Activated T-helper 2 cell treated with anti-CD3 and anti-CD28 coated beads, Interferon-gamma antibody, Interleukin-2, Interleukin-4, amounts not matched to agents 10 μg/mL and 5 μg/mL and 100 μg/mL, durations not matched to agents 14 hours and 24 hours and 36 hours (primary cell): ENCODE results near the gene PSG11. TPM values are rescaled to one million over a fixed set of nuclear protein-coding genes. Genes with fewer than 3 reads are reported as not detected.
"Not testable (repeated sequence)": the region's sequence is repeated elsewhere in the genome, so short reads cannot be mapped to it uniquely, and the experiment has no call there.

ENCODE experiments used
- DNase-seq: peaks from one replicate; pipeline ENCODE4 v3.0.0; 2021; ENCODE audit warnings: low spot score
- H3K27ac Mint-ChIP-seq: one replicate; pipeline ENCODE4 v1.8.0; 2021; ENCODE audit warnings: mixed read lengths
- H3K27me3 Mint-ChIP-seq: one replicate; pipeline ENCODE4 v1.8.0; 2021; ENCODE audit warnings: low read depth, mixed read lengths
- H3K36me3 Mint-ChIP-seq: one replicate; pipeline ENCODE4 v1.8.0; 2021; ENCODE audit warnings: low read depth, mixed read lengths
- H3K4me1 Mint-ChIP-seq: one replicate; pipeline ENCODE4 v1.8.0; 2021; ENCODE audit warnings: low read depth, mixed read lengths
- H3K4me3 Mint-ChIP-seq: one replicate; pipeline ENCODE4 v1.8.0; 2021; ENCODE audit warnings: low read depth, mild to moderate bottlenecking, moderate library complexity, mixed read lengths
- H3K9me3 Mint-ChIP-seq: one replicate; pipeline ENCODE4 v1.8.0; 2021; ENCODE audit warnings: mixed read lengths
- intact Hi-C: fragments of 100-400 bp; cut with micrococcal nuclease; formaldehyde crosslinking; loops from one replicate; pipeline ENCODE4 v1.15.1; 2023
- total RNA-seq: library from RNA; stranded (reverse); gene quantifications from 2 replicates; pipeline ENCODE4 v1.2.3, GENCODE V29; 2022

Gene PSG11
- total RNA-seq, 1 donor from 2014 or later = not detected

DNA sequence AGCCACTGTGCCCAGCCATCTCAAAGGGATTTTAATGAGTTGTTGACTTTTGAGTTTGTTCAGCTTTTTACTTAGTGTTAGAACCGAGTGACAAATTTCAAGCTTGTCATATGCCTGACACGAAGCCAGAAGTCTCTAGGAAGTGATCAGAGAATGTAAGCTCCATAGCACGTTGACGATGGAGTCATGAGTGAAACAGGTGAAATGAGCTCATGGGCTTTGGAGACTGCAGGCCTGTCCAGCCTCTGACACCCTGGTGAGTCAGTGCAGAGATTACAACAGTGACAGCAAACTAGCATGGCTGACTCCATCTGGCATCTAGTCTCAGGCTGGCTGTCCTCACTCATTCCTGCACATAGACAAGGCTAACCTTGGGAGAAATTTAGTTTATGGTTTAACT is 4.6 kb downstream of the PSG11 start:
- DNase-seq, H3K4me3 Mint-ChIP-seq, H3K4me1 Mint-ChIP-seq, H3K9me3 Mint-ChIP-seq, H3K27me3 Mint-ChIP-seq, H3K36me3 Mint-ChIP-seq, intact Hi-C loops, H3K27ac Mint-ChIP-seq: not testable (repeated sequence)

DNA sequence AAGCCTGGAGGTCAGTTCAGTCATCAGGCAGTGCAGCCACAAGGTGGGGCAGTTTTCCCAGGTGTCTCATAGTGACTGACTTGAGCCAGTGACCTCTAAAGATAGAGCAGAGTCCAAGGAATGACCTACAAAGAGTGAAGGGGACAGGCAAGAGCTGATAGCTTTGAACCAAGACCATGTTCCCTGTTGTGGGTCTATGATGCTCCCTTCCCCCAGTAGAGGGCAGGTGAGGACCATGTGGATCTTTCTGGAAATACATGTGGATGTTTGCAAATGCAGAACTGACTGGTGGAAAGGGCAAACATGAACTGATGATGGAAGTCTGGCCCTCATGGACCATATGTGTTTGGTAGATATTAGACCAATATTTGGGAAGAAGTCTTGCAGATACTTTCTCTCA is 6.7 kb downstream of the PSG11 start:
- H3K4me3 Mint-ChIP-seq, H3K4me1 Mint-ChIP-seq, H3K9me3 Mint-ChIP-seq, H3K36me3 Mint-ChIP-seq, intact Hi-C loops, DNase-seq, H3K27ac Mint-ChIP-seq, H3K27me3 Mint-ChIP-seq: not testable (repeated sequence)

DNA sequence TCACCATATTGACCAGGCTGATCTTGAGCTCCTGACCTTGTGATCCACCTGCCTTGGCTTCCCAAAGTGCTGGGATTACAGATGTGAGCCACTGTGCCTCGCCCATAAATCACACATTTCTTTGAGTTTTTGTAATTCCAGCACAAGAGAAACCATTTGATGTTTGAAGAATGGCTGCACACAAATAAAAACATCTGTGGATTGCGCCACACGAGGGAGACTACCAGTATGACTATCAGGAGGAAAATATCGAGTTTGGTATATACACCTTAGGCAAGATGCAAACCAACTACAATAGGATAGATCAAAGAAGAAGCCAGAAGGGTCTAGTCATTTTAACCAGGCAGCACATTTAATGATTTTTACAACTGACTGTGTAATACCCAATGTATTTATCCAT is 20.4 kb downstream of the PSG11 start:
- H3K4me3 Mint-ChIP-seq, H3K4me1 Mint-ChIP-seq, intact Hi-C loops, H3K27me3 Mint-ChIP-seq, H3K36me3 Mint-ChIP-seq, H3K9me3 Mint-ChIP-seq, DNase-seq, H3K27ac Mint-ChIP-seq: not testable (repeated sequence)

DNA sequence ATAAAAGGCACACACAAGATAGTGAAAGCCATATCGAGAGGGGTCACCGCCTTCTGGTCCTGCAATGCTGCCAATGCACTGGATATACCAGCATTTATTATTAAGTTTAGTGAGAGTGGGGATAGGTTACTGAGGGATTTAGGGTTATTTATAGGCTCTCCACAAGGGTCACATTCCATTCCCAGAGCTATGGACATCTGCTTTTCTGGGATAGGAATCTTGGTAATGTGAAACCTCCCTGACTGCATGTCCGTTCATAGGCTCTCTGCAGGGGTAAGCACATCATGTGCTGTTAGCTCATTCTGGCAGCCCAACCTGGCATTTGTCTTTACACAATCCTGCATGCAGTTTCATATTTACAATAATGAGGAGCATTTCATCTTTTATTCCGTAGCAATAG is 21.4 kb downstream of the PSG11 start:
- H3K4me1 Mint-ChIP-seq, H3K4me3 Mint-ChIP-seq, H3K27ac Mint-ChIP-seq, H3K36me3 Mint-ChIP-seq, H3K9me3 Mint-ChIP-seq, H3K27me3 Mint-ChIP-seq, intact Hi-C loops, DNase-seq: not testable (repeated sequence)

DNA sequence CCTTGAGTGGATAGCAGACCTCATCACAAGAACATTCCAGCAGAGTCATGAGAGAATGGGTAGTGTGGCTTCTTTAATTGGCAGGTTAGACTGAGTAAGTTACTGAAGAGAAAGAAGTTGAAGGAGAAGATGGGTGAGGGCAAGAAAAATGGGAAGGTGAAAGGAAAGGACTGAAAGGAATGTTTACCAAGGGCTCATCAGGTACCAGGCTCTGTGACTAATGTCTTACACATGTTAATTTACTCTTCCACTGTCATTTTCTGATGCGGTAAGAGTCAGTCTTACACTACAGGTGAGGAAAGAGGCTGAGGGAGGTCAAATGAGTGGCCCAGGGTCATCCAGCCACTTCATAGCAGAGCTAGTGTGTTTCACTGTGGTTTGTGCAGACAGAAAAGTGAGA is 22.6 kb downstream of the PSG11 start:
- H3K27ac Mint-ChIP-seq, intact Hi-C loops, H3K36me3 Mint-ChIP-seq, H3K4me3 Mint-ChIP-seq, H3K4me1 Mint-ChIP-seq, H3K9me3 Mint-ChIP-seq, H3K27me3 Mint-ChIP-seq, DNase-seq: not testable (repeated sequence)

DNA sequence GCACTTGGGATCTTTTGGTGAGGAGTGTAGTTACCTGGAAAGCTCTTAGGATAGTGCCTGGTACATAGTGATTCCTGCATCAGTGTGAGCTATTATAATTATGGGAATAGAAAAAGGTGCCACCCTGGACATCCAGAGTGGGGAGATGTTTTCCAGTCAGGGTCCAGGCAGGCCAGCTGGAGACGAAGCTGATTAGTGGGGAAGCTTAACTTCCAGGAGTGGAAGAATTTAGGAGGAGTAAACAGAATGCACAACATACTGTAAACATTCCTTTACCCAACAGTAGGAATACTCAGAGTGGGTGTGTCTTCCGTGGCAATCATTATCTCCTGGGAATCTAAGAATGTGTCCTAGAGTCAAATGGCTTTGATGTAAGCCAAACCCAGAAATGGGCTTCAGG is 23.3 kb downstream of the PSG11 start:
- H3K4me3 Mint-ChIP-seq, H3K27ac Mint-ChIP-seq, H3K4me1 Mint-ChIP-seq, intact Hi-C loops, H3K9me3 Mint-ChIP-seq, H3K27me3 Mint-ChIP-seq, DNase-seq, H3K36me3 Mint-ChIP-seq: not testable (repeated sequence)

DNA sequence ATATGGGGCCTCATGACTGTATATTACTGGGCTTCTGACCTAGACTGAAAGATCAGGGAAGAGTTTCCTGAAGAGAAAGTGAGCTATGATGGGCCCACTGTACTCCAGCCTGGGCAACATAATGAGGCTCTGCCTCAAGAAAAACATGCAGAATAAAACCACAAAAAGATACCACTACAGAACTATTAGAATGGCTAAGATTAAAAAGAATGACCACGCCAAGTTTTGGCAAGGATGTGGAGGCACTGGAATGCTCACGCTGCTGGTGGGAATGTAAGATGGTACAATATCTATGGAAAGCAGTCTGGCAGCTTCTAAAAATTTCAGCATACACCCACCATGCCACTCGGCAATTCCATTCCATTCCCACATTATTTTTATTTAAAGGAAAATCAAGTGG is 30.1 kb downstream of the PSG11 start:
- H3K4me3 Mint-ChIP-seq, H3K27me3 Mint-ChIP-seq, H3K36me3 Mint-ChIP-seq, H3K27ac Mint-ChIP-seq, DNase-seq, intact Hi-C loops, H3K9me3 Mint-ChIP-seq, H3K4me1 Mint-ChIP-seq: not testable (repeated sequence)

DNA sequence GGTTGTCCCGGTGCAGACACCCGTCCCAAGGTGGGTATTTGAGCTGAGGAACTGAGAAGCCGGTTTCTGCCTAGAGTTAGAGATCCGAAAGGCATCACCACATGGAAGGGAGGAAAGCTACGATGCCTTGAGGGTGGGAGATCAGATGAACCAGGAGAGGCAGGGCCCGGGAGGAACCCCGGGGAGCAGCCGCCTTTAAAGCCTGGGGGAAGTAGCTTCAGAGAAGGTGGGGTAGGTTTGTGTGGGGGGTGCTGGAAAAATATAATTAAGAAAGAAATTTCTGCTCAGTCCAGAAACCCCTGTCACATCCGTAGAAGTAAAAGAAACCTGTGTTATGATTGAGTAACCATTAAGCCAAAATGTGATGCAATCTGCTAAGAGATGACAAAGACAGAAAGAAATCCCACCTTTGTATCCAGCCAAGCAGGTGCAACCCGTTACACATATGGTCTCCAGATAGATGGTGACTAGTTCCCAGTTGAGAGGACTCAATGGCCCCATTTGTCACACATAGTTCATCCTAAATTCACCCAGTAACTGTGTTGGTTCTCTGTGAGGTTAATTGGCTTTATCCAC is 34.2 kb downstream of the PSG11 start:
- H3K4me3 Mint-ChIP-seq, H3K27me3 Mint-ChIP-seq, H3K27ac Mint-ChIP-seq, H3K36me3 Mint-ChIP-seq, H3K9me3 Mint-ChIP-seq, intact Hi-C loops, DNase-seq, H3K4me1 Mint-ChIP-seq: not testable (repeated sequence)

DNA sequence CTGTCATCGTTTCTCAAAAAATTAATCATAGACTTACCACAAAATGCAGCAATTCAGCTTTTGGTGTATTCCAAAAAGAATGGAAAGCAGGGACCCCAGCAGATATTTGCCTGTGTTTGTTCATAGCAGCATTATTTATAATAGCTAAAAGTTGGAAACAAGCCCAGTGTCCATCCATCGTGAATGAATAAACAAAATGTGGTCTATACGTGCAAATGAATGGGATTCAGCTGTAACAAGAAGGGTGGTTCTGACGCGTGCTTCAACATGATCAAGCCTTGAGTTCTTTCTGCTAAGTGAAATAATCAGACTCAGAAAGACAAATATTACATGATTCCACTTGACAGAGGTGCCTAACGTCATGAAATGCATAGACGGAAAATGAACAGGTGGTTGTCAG is 36.4 kb downstream of the PSG11 start:
- H3K4me1 Mint-ChIP-seq = no peaks in the 10 kb centered on the region
- H3K36me3 Mint-ChIP-seq = no peaks in the 10 kb centered on the region
- no peak overlapping the region for H3K4me3 Mint-ChIP-seq
- DNase-seq = no peak
- intact Hi-C loops = no loop called here
- no peaks in the 10 kb centered on the region for H3K27me3 Mint-ChIP-seq
- no peak overlapping the region for H3K27ac Mint-ChIP-seq
- no peaks in the 10 kb centered on the region for H3K9me3 Mint-ChIP-seq

DNA sequence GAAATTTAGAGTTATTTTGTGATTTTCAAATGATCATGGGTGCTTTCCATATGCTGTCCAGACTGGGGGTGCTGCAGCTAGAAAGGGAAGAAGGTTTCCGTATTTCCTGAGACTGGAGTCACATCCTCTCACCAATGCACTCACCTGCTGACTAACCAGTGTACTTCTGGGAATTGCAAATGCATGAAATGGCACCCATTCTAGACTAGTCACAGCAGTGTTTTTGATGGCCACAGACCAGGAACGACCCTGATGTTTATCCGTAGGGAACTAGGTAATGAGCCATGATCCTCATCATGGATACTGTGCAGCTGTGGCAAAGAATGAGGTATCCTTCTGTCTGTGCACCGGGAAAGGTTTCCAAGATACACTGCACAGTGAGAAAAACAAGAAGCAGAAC is 37.1 kb downstream of the PSG11 start:
- DNase-seq, intact Hi-C loops, H3K27ac Mint-ChIP-seq, H3K9me3 Mint-ChIP-seq, H3K4me3 Mint-ChIP-seq, H3K27me3 Mint-ChIP-seq, H3K36me3 Mint-ChIP-seq, H3K4me1 Mint-ChIP-seq: not testable (repeated sequence)

DNA sequence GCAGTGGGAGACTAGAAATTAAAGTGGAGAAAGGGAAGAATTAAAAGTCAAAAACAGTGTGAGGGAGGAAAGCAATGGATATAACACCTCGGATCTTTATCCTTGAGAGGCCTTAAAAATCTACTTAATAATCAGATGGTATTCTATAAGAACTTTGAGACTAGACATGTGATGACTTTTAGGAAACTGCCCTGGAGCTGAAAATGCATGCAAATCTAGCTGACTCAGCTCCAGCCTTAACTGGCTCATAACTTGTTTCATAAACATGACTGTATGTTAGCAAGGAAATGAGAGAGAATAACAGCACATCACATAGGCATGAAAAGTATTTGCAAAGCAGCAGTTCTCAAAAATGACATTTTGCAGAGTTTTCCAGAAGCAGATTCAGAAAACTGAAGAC is 38.1 kb downstream of the PSG11 start:
- H3K27ac Mint-ChIP-seq, H3K27me3 Mint-ChIP-seq, H3K4me1 Mint-ChIP-seq, H3K9me3 Mint-ChIP-seq, H3K36me3 Mint-ChIP-seq, intact Hi-C loops, DNase-seq, H3K4me3 Mint-ChIP-seq: not testable (repeated sequence)

DNA sequence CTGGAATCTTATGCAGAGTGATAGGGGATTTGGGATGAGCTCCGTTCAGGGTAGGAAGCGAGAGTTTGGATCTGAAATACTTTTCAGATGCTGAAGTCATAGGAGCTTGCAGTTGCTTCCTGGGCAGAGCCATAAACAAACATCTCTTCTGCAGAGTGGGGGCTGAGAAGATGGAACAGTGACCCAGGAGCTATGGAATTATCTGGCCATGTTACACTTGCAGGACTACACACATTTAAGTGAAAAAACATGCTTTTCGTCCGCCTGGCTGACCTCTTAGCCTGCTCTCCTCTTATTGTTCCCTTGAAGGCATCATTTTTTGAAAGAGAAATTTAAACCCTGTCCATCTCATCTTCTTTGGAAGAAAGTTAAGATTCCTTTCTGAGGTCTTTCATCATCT is 40.7 kb downstream of the PSG11 start:
- Mint-ChIP-seq H3K27me3 (no peaks in the 10 kb centered on the region), H3K4me1 (no peaks in the 10 kb centered on the region), H3K4me3 (no peak overlapping the region), H3K9me3 (no peaks in the 10 kb centered on the region), H3K36me3 (no peaks in the 10 kb centered on the region), H3K27ac (no peak overlapping the region)
- intact Hi-C loops = no loop called here
- no peak for DNase-seq

DNA sequence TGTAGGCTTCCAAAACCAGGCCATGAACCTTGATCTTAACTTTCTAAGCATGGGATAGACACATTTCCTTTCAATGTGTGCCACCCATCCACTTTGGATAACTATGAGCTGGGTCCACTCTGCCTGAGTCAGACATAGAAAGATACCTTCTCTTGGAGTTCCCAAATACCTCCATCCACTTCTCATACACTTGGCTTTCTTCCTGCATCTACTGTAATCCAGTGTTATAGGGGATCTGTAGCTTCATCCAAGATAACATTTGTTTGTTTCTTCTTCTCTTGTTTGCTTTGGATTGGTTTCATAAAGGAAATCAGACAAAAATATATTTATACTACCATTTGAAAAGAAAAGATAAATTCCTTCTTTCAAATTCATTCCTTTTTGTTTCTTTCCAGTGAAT is 44.2 kb downstream of the PSG11 start:
- H3K4me3 Mint-ChIP-seq, DNase-seq, H3K27ac Mint-ChIP-seq, intact Hi-C loops, H3K4me1 Mint-ChIP-seq, H3K27me3 Mint-ChIP-seq, H3K36me3 Mint-ChIP-seq, H3K9me3 Mint-ChIP-seq: not testable (repeated sequence)

DNA sequence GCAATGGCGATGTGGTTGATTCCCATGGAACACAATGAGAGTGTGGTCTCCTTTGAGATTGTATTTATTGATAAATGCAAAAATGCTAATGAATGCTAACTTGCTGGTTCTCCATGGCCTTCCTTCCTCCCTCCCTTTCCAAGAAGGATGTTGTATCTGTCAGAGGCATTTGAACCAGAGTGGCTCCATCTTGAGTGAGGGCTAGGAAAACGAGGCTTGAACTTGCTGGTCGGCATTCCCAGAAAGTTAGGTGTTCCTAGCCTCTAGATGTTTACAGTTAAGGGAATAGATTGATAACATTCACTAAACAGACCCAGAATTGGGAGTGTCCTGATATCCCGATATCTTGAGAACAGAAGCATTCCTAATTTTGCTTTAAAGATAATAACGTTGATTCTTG is 54.8 kb downstream of the PSG11 start:
- H3K4me3 Mint-ChIP-seq, intact Hi-C loops, H3K9me3 Mint-ChIP-seq, H3K4me1 Mint-ChIP-seq, H3K36me3 Mint-ChIP-seq, DNase-seq, H3K27me3 Mint-ChIP-seq, H3K27ac Mint-ChIP-seq: not testable (repeated sequence)
